ENCODE results near the gene HADHB.

DNA sequence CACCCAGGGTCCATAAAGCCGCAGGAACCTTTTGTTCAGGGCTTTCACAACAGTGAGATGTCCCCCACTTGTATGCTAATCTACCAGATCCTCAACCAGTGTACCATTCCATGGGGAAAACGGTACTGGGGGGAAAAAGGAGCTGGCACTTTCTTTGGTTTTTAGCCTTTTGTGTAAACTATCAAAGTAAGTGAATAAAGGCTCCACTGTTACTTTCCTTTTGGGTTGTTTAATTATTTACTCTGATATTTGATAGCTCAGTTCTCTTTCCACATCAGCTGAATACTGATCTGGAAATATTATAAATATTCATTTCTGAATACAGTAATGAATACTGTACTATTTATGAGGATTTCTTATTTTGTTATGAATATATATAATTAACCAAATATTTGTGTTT, 20.6 kb upstream of the HADHB start:
- TF ChIP-seq, protein P1, sequence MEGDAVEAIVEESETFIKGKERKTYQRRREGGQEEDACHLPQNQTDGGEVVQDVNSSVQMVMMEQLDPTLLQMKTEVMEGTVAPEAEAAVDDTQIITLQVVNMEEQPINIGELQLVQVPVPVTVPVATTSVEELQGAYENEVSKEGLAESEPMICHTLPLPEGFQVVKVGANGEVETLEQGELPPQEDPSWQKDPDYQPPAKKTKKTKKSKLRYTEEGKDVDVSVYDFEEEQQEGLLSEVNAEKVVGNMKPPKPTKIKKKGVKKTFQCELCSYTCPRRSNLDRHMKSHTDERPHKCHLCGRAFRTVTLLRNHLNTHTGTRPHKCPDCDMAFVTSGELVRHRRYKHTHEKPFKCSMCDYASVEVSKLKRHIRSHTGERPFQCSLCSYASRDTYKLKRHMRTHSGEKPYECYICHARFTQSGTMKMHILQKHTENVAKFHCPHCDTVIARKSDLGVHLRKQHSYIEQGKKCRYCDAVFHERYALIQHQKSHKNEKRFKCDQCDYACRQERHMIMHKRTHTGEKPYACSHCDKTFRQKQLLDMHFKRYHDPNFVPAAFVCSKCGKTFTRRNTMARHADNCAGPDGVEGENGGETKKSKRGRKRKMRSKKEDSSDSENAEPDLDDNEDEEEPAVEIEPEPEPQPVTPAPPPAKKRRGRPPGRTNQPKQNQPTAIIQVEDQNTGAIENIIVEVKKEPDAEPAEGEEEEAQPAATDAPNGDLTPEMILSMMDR (IDR thresholded peaks at IDR 0.05): no peak
- TF ChIP-seq ZFX (IDR thresholded peaks at IDR 0.05; ENCODE audit: borderline replicate concordance): no peak
